HepG2 (cell line): ENCODE results near the gene PRCP. TPM values are rescaled to one million over a fixed set of nuclear protein-coding genes. Genes with fewer than 3 reads are reported as not detected.

Experiments
- AKAP8 ChIP-seq: sonication (generic); formaldehyde crosslinking; IDR thresholded peaks from 2 replicates; pipeline ENCODE4 v1.5.1; 2020; ENCODE audit warnings: mild to moderate bottlenecking, missing genetic modification reagents
- DRAP1 ChIP-seq: IDR thresholded peaks from 2 replicates; pipeline ENCODE4 v1.6.1; 2016; ENCODE audit warnings: missing genetic modification reagents, missing compliant biosample characterization
- ELF1 ChIP-seq: sonication (generic); formaldehyde crosslinking; IDR thresholded peaks from 2 replicates; pipeline ENCODE4 v1.4.0; 2020; ENCODE audit warnings: missing genetic modification reagents
- EP300 ChIP-seq, 3 experiments: sonication (generic) in 1 of 3; formaldehyde crosslinking in 1 of 3; IDR thresholded peaks; 2 replicates each; pipeline versions ENCODE4 v1.5.1 to v1.6.1; 2011 to 2020; ENCODE audit warnings: low read depth in 2 of 3, low read length in 2 of 3, borderline replicate concordance in 1 of 3, improper control_type of control experiment in 1 of 3, mild to moderate bottlenecking in 1 of 3, missing genetic modification reagents in 1 of 3, moderate library complexity in 1 of 3
- GLI4 ChIP-seq: sonication (generic); formaldehyde crosslinking; IDR thresholded peaks from 2 replicates; pipeline ENCODE4 v1.5.1; 2020; ENCODE audit warnings: missing genetic modification reagents, mild to moderate bottlenecking, moderate library complexity, borderline replicate concordance
- IRX3 ChIP-seq: sonication (generic); formaldehyde crosslinking; IDR thresholded peaks from 2 replicates; pipeline ENCODE4 v1.8.1; 2023; ENCODE audit warnings: mild to moderate bottlenecking, low read depth, missing genetic modification reagents, borderline replicate concordance
- KAT2B ChIP-seq: fragments of 150-350 bp; IDR thresholded peaks from 2 replicates; pipeline ENCODE4 v1.6.1; 2014; ENCODE audit warnings: low read depth, low read length, borderline replicate concordance
- NPAS2 ChIP-seq: sonication (generic); formaldehyde crosslinking; IDR thresholded peaks from 2 replicates; pipeline ENCODE4 v1.8.0; 2022; ENCODE audit warnings: mild to moderate bottlenecking, missing genetic modification reagents, borderline replicate concordance
- RBAK ChIP-seq: sonication (generic); formaldehyde crosslinking; IDR thresholded peaks from 2 replicates; pipeline ENCODE4 v1.5.1; 2020; ENCODE audit warnings: mild to moderate bottlenecking, missing genetic modification reagents
- SOX5 ChIP-seq: IDR thresholded peaks from 2 replicates; pipeline ENCODE4 v1.6.1; 2016; ENCODE audit warnings: borderline replicate concordance
- SYNCRIP ChIP-seq: fragments of 200-400 bp; formaldehyde crosslinking; IDR thresholded peaks from 2 replicates; pipeline ENCODE4 v1.6.1; 2018; ENCODE audit warnings: mild to moderate bottlenecking, low read depth, low read length; ENCODE audit not compliant: insufficient read depth
- THRA ChIP-seq: sonication (generic); formaldehyde crosslinking; IDR thresholded peaks from 2 replicates; pipeline ENCODE4 v1.4.0; 2020; ENCODE audit warnings: missing genetic modification reagents, borderline replicate concordance
- ZFYVE20 ChIP-seq: sonication (generic); formaldehyde crosslinking; IDR thresholded peaks from 2 replicates; pipeline ENCODE4 v1.8.0; 2023; ENCODE audit warnings: low read depth, mild to moderate bottlenecking, moderate library complexity, missing genetic modification reagents, borderline replicate concordance
- ZHX2 ChIP-seq, 2 experiments: sonication (generic) in 1 of 2; formaldehyde crosslinking in 1 of 2; IDR thresholded peaks; 2 replicates each; pipeline versions ENCODE4 v1.6.1 to v1.9.0; 2014 to 2022; ENCODE audit warnings: antibody characterized with exemption in 1 of 2, borderline replicate concordance in 1 of 2, inconsistent platforms in 1 of 2, low read depth in 1 of 2, missing genetic modification reagents in 1 of 2
- ZNF253 ChIP-seq: sonication (generic); formaldehyde crosslinking; IDR thresholded peaks from 2 replicates; pipeline ENCODE4 v1.8.0; 2022; ENCODE audit warnings: mild to moderate bottlenecking, missing genetic modification reagents, borderline replicate concordance
- ZNF432 ChIP-seq: sonication (generic); formaldehyde crosslinking; IDR thresholded peaks from 2 replicates; pipeline ENCODE4 v1.5.0; 2020; ENCODE audit warnings: missing genetic modification reagents, mild to moderate bottlenecking, borderline replicate concordance
- ZNF616 ChIP-seq: sonication (generic); formaldehyde crosslinking; IDR thresholded peaks from 2 replicates; pipeline ENCODE4 v1.5.0; 2020; ENCODE audit warnings: low read depth, mild to moderate bottlenecking, missing genetic modification reagents
- ZNF749 ChIP-seq: sonication (generic); formaldehyde crosslinking; IDR thresholded peaks from 2 replicates; pipeline ENCODE4 v1.8.0; 2022; ENCODE audit warnings: mild to moderate bottlenecking, missing genetic modification reagents, moderate library complexity, borderline replicate concordance
- polyA plus RNA-seq, 8 experiments: library from polyadenylated mRNA; depleted of rRNA in 3 of 8; stranded (reverse) in 7 of 8; unstranded in 1 of 8; fragments of >200 nt; fragmentation: Illumina TruSeq in 4 of 8; extraction: Trizol in 4 of 8; gene quantifications; 2 replicates each; pipeline versions ENCODE4 v1.2.1 to v1.2.3, GENCODE V29; 2011 to 2016; ENCODE audit warnings: low read depth in 4 of 8, missing spikeins in 1 of 8, mixed read lengths in 1 of 8; ENCODE audit not compliant: insufficient read depth in 1 of 8
- total RNA-seq, 5 experiments: library from RNA; depleted of rRNA; stranded (reverse); fragments of >200 nt; fragmentation: Illumina TruSeq; extraction: Trizol; gene quantifications; 2 replicates each; pipeline ENCODE4 v1.2.3, GENCODE V29; 2016; ENCODE audit warnings: low read depth in 1 of 5

Gene PRCP
- total and polyA plus RNA-seq, 2 of the 13 experiments (the other 11 are each of a cell fraction or from before 2014, with no cell fraction given) = 84.2 to 105 TPM

GRCh38 chr11:82901165-82901921 lies 1.1 kb upstream of the PRCP start, which contains the start of gene DDIAS (continued):
- TF ChIP-seq ZHX2 (IDR thresholded peaks at IDR 0.05; ENCODE audit: low read depth) (no peak; the same call in 1 of the 2 replicates), ZHX2 (CRISPR knock-in tag; IDR thresholded peaks at IDR 0.05; ENCODE audit: borderline replicate concordance) (no peak), NPAS2 (no peak), IRX3 (CRISPR knock-in tag) (peak; percentile 55; the same call in 1 of the 2 replicates), ZNF749 (CRISPR knock-in tag) (peak; percentile 69; the same call in 1 of the 2 replicates), ZNF432 (CRISPR knock-in tag) (no peak), THRA (CRISPR knock-in tag) (peak; percentile 23; the same call in 1 of the 2 replicates), EP300 (IDR thresholded peaks at IDR 0.05; ENCODE audit: low read depth in 2 of 2, low read length in 2 of 2) (0 out of 4 replicates have a peak, but pooled peaks of 1 of the 2 experiments have one; percentile 17), EP300 (CRISPR knock-in tag; IDR thresholded peaks at IDR 0.05; ENCODE audit: borderline replicate concordance) (no peak), ELF1 (CRISPR knock-in tag) (peak; percentile 69), KAT2B (no peak), SOX5 (peak; percentile 28; the same call in 1 of the 2 replicates), ZNF253 (CRISPR knock-in tag) (peak; percentile 88; the same call in 1 of the 2 replicates), ZNF616 (0 out of 2 replicates have a peak, but pooled peaks have one; percentile 9), SYNCRIP (no peak), GLI4 (CRISPR knock-in tag) (0 out of 2 replicates have a peak, but pooled peaks have one; percentile 55), AKAP8 (CRISPR knock-in tag) (no peak), RBAK (CRISPR knock-in tag) (no peak), DRAP1 (CRISPR knock-in tag) (peak; percentile 54; the same call in 1 of the 2 replicates), ZFYVE20 (CRISPR knock-in tag) (0 out of 2 replicates have a peak, but pooled peaks have one; percentile 19)
